ENCODE results near the gene TMEM97.

The TMEM97 gene

DNA sequence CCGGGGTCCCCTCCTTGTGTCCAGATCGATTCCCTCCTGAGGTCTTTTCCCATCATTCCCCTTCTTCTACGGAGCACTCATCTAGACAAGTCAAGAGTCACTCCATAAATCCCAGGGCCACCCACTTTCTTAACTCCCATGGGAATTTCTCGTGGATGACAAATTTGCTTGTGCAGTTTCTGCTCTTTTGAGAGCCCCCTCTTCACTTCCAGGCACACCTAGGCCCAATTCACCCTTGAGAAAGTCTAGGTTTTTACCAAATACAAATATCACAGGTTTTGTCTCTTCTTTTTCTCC is 38.8 kb downstream of the TMEM97 start:
- ChIA-PET CTCF (interaction anchor here (0.6 to 2.9 kb wide), 7 partner anchors 9 to 553 kb away, joined by 3 to 21 read pairs (median 8); partner anchors contain the start of genes IFT20 and TNFAIP1), POLR2A (interaction anchor here (0.6 to 7.9 kb wide), 24 partner anchors 9 to 362 kb away, joined by 3 to 122 read pairs (median 5); partner anchors contain the start of genes IFT20, PIGS, RPL23A and SARM1)
- TF ChIP-seq ZBTB10 (tag by site-specific recombination; IDR thresholded peaks at IDR 0.05): 0 out of 2 replicates have a peak, but pooled peaks have one; percentile 14
- TF ChIP-seq, protein P1, sequence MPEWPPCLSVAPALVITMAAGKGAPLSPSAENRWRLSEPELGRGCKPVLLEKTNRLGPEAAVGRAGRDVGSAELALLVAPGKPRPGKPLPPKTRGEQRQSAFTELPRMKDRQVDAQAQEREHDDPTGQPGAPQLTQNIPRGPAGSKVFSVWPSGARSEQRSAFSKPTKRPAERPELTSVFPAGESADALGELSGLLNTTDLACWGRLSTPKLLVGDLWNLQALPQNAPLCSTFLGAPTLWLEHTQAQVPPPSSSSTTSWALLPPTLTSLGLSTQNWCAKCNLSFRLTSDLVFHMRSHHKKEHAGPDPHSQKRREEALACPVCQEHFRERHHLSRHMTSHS (tag by site-specific recombination; IDR thresholded peaks at IDR 0.05): 0 out of 2 replicates have a peak, but pooled peaks have one; percentile 2
- no peak for TF ChIP-seq SALL2 (tag by site-specific recombination; IDR thresholded peaks at IDR 0.05; ENCODE audit: borderline replicate concordance)
- peak; percentile 12 for TF ChIP-seq ZNF335 (tag by site-specific recombination; conservative IDR thresholded peaks at IDR 0.05)
- TF ChIP-seq ZNF394 (tag by site-specific recombination; IDR thresholded peaks at IDR 0.05; ENCODE audit: borderline replicate concordance): peak; percentile 2; the same call in 1 of the 2 replicates
- peak; percentile 27; the same call in 1 of the 2 replicates for TF ChIP-seq ZFP37 (tag by site-specific recombination; IDR thresholded peaks at IDR 0.05)
- no peak for TF ChIP-seq GLI2 (tag by site-specific recombination; IDR thresholded peaks at IDR 0.05; ENCODE audit: borderline replicate concordance, low read depth)
- H3K27ac ChIP-seq (ENCODE audit: extremely low read depth, low read depth, low read length): no peak overlapping the region; the same call in 1 of the 2 replicates
- peaks cover 6% of the 10 kb centered on the region for H3K4me1 ChIP-seq (ENCODE audit: control insufficient read depth, insufficient read depth, low read length)
- H3K36me3 ChIP-seq (ENCODE audit: control insufficient read depth in 2 of 2, insufficient read depth in 1 of 2, low read length in 2 of 2): peaks cover 53 to 70% of the 10 kb centered on the region in 2 experiments
- H3K4me3 ChIP-seq (ENCODE audit: low read depth, low read length): peak overlapping the region; percentile 90
- H3K9me3 ChIP-seq (ENCODE audit: control insufficient read depth, insufficient read depth, low read depth, low read length): no peaks in the 10 kb centered on the region

DNA sequence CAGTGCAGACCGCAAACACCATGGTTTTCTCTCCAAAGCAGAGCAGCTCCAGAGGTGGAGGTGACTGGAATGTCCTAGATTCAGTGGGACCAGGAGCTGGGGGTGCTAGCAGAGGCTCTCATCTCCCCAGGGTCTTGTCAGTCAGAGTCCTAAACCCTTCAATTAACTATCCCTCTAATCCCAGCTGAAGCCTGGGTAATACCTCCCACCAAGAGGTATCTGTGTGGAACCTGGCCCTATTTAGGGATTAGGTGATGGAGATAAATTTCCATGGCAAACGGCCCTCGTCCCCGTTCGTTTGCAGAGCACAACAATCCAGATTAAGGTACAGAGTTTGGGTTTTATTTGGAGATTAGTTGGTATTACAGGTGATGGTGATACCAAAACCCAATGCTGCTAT is 44.2 kb downstream of the TMEM97 start:
- peaks cover 28 to 65% of the 10 kb centered on the region in 2 experiments for H3K36me3 ChIP-seq (ENCODE audit: control insufficient read depth in 2 of 2, insufficient read depth in 1 of 2, low read length in 2 of 2)
- TF ChIP-seq ZNF548 (tag by site-specific recombination; IDR thresholded peaks at IDR 0.05) (no peak), TCF7L2 (IDR thresholded peaks at IDR 0.05; ENCODE audit: borderline replicate concordance, low read depth, low read length) (no peak), ZNF221 (tag by site-specific recombination; IDR thresholded peaks at IDR 0.05; ENCODE audit: borderline replicate concordance) (no peak), EGR2 (tag by site-specific recombination; IDR thresholded peaks at IDR 0.05; ENCODE audit: low read depth) (no peak), ZNF146 (tag by site-specific recombination; IDR thresholded peaks at IDR 0.05) (no peak), ZBTB48 (tag by site-specific recombination; IDR thresholded peaks at IDR 0.05) (no peak), ZNF121 (tag by site-specific recombination; IDR thresholded peaks at IDR 0.05) (no peak), ZNF843 (tag by site-specific recombination; IDR thresholded peaks at IDR 0.05) (no peak), ZIC2 (tag by site-specific recombination; IDR thresholded peaks at IDR 0.05) (no peak), ZNF10 (tag by site-specific recombination; IDR thresholded peaks at IDR 0.05) (no peak), YY1 (tag by site-specific recombination; IDR thresholded peaks at IDR 0.05) (no peak), ZNF585B (tag by site-specific recombination; IDR thresholded peaks at IDR 0.05) (no peak), OSR2 (tag by site-specific recombination; IDR thresholded peaks at IDR 0.05) (no peak), ZNF530 (tag by site-specific recombination; IDR thresholded peaks at IDR 0.05; ENCODE audit: low read depth) (no peak)
- TF ChIP-seq, protein P2, sequence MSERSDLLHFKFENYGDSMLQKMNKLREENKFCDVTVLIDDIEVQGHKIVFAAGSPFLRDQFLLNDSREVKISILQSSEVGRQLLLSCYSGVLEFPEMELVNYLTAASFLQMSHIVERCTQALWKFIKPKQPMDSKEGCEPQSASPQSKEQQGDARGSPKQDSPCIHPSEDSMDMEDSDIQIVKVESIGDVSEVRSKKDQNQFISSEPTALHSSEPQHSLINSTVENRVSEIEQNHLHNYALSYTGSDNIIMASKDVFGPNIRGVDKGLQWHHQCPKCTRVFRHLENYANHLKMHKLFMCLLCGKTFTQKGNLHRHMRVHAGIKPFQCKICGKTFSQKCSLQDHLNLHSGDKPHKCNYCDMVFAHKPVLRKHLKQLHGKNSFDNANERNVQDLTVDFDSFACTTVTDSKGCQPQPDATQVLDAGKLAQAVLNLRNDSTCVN (tag by site-specific recombination; optimal IDR thresholded peaks at IDR 0.05): no peak
- TF ChIP-seq, protein P3, sequence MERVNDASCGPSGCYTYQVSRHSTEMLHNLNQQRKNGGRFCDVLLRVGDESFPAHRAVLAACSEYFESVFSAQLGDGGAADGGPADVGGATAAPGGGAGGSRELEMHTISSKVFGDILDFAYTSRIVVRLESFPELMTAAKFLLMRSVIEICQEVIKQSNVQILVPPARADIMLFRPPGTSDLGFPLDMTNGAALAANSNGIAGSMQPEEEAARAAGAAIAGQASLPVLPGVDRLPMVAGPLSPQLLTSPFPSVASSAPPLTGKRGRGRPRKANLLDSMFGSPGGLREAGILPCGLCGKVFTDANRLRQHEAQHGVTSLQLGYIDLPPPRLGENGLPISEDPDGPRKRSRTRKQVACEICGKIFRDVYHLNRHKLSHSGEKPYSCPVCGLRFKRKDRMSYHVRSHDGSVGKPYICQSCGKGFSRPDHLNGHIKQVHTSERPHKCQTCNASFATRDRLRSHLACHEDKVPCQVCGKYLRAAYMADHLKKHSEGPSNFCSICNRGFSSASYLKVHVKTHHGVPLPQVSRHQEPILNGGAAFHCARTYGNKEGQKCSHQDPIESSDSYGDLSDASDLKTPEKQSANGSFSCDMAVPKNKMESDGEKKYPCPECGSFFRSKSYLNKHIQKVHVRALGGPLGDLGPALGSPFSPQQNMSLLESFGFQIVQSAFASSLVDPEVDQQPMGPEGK (tag by site-specific recombination; IDR thresholded peaks at IDR 0.05): no peak
- no peak overlapping the region for H3K4me3 ChIP-seq (ENCODE audit: low read depth, low read length)
- POLR2A ChIA-PET: interaction anchor here (2.3 kb wide), 1 partner anchor 27 kb away, joined by 9 read pairs; the partner anchor contains the start of genes IFT20 and TNFAIP1
- no peaks in the 10 kb centered on the region for H3K9me3 ChIP-seq (ENCODE audit: control insufficient read depth, insufficient read depth, low read depth, low read length)
- H3K4me1 ChIP-seq (ENCODE audit: control insufficient read depth, insufficient read depth, low read length): peaks cover 2% of the 10 kb centered on the region; the same call in 1 of the 2 replicates
- CTCF ChIA-PET: no interaction called here
- no peak overlapping the region for H3K27ac ChIP-seq (ENCODE audit: extremely low read depth, low read depth, low read length)
